GM19351 (cell line): Measurements from ENCODE around the gene LAMB1.
A peak's percentile ranks its signal among the peaks of the same experiment; 100 is the strongest.

ENCODE experiments used
- ATAC-seq: cut with Tn5 transposase; IDR thresholded peaks from one replicate; pipeline ENCODE4 v1.9.1; 2021; ENCODE audit warnings: mild to moderate bottlenecking, moderate library complexity; ENCODE audit not compliant: unreplicated experiment

LAMB1 gene

GRCh38 chr7:107884066-107884818 lies 118.7 kb downstream of the LAMB1 start:
- ATAC-seq, result no peak

GRCh38 chr7:107882766-107883165 lies 120.2 kb downstream of the LAMB1 start:
- ATAC-seq, result no peak

GRCh38 chr7:107879400-107880035 lies 123.4 kb downstream of the LAMB1 start:
- peak; percentile 76 for ATAC-seq

- no peak for ATAC-seq
Measured at GRCh38 chr7:107878636-107879035, 124.3 kb downstream of the LAMB1 start.

- ATAC-seq, result no peak
Measured at GRCh38 chr7:107877731-107878382, 125.1 kb downstream of the LAMB1 start.

GRCh38 chr7:107876916-107877315 lies 126.0 kb downstream of the LAMB1 start:
- ATAC-seq, result no peak

- ATAC-seq, result peak; percentile 78
Measured at GRCh38 chr7:107874605-107875446, 128.1 kb downstream of the LAMB1 start.

- ATAC-seq, result no peak
Measured at GRCh38 chr7:107874111-107874510, 128.8 kb downstream of the LAMB1 start.
